HCT116 (cell line): Measurements from ENCODE around the gene SUSD3. TPM values are rescaled to one million over a fixed set of nuclear protein-coding genes. Genes with fewer than 3 reads are reported as not detected.

Experiments used
- ATAC-seq: fragments of 200-7000 bp; cut with Tn5 transposase; 2 replicates; pipeline ENCODE4 v1.9.1; 2020; ENCODE audit warnings: mild to moderate bottlenecking, moderate library complexity
- BruUV-seq: library from RNA; stranded (reverse); fragments of 400-500 nt; replicated peaks from 2 replicates; lab custom pipeline; 2021; lab: Mats Ljungman, UMichigan
- CTCF ChIA-PET: fragments of 300-600 bp; sonication (Branson Sonifier 250); formaldehyde crosslinking; loops from one replicate; lab custom pipeline; 2021; ENCODE audit warnings: antibody characterized with exemption; lab: Charles Lee
- POLR2A ChIA-PET: fragments of 300-600, 350-600 bp; sonication (Branson Sonifier 250); formaldehyde crosslinking; loops from one replicate; lab custom pipeline; 2021; ENCODE audit warnings: antibody characterized with exemption; lab: Charles Lee
- RAD21 ChIA-PET, 2 experiments: fragments of 300-600 bp; sonication (Branson Sonifier 250); formaldehyde crosslinking; loops; one replicate each; lab custom pipeline; 2023; ENCODE audit warnings: low total read pairs in 2 of 2; ENCODE audit not compliant: uncharacterized antibody in 2 of 2, unreplicated experiment in 2 of 2, low non-redundant PET in 1 of 2; lab: Charles Lee
- DNase-seq: peaks from one replicate; pipeline ENCODE4 v3.0.0-alpha.2; 2010; ENCODE audit warnings: low read depth, low spot score
- H2AFZ ChIP-seq: fragments of 200-600 bp; shearing (Covaris generic), sonication (generic); 2 replicates; pipeline ENCODE4 v1.6.1; 2017; ENCODE audit warnings: low read depth, mixed run types, mixed read lengths, antibody characterized with exemption, low read length; ENCODE audit not compliant: poor library complexity, severe bottlenecking
- H3K27ac ChIP-seq: 2 replicates; pipeline ENCODE4 v1.5.1; 2012; ENCODE audit warnings: low read depth, low read length
- H3K27me3 ChIP-seq: fragments of 200-600 bp; sonication (generic); 2 replicates; pipeline ENCODE4 v1.6.1; 2016; ENCODE audit warnings: mixed run types, low read length, mixed read lengths; ENCODE audit not compliant: insufficient read depth
- H3K36me3 ChIP-seq, 2 experiments: fragments of 200-500 bp in 1 of 2; fragments of 200-600 bp in 1 of 2; sonication (Bioruptor generic) in 1 of 2; sonication (generic) in 1 of 2; 2 replicates each; pipeline versions ENCODE4 v1.5.1 to v1.6.1; 2014 to 2016; ENCODE audit warnings: low read length in 2 of 2, inconsistent platforms in 1 of 2, mixed read lengths in 1 of 2, mixed run types in 1 of 2; ENCODE audit not compliant: insufficient read depth in 2 of 2, control insufficient read depth in 1 of 2
- H3K4me1 ChIP-seq, 2 experiments: fragments of 200-600 bp in 1 of 2; sonication (generic) in 1 of 2; 2 replicates each; pipeline versions ENCODE4 v1.5.1 to v1.6.1; 2012 to 2017; ENCODE audit warnings: low read length in 2 of 2, inconsistent platforms in 1 of 2, mild to moderate bottlenecking in 1 of 2, mixed read lengths in 1 of 2, mixed run types in 1 of 2, moderate library complexity in 1 of 2; ENCODE audit not compliant: insufficient read depth in 2 of 2, control insufficient read depth in 1 of 2
- H3K4me2 ChIP-seq: fragments of 200-600 bp; sonication (generic); 2 replicates; pipeline ENCODE4 v1.6.1; 2017; ENCODE audit warnings: mixed run types, low read length, mixed read lengths
- H3K4me3 ChIP-seq, 2 experiments: fragments of 200-600 bp in 1 of 2; sonication (generic) in 1 of 2; replicated peaks in 1 of 2; 2 replicates each; pipeline ENCODE4 v1.5.1; 2011 to 2016; ENCODE audit warnings: low read length in 2 of 2, control low read depth in 1 of 2, low read depth in 1 of 2, mild to moderate bottlenecking in 1 of 2, mixed read lengths in 1 of 2, mixed run types in 1 of 2
- H3K79me2 ChIP-seq: fragments of 200-600 bp; sonication (generic); 2 replicates; pipeline ENCODE4 v1.6.1; 2017; ENCODE audit warnings: mild to moderate bottlenecking, mixed run types, low read length, moderate library complexity, mixed read lengths; ENCODE audit not compliant: insufficient read depth
- H3K9ac ChIP-seq: fragments of 200-600 bp; sonication (generic); 2 replicates; pipeline ENCODE4 v1.6.1; 2016; ENCODE audit warnings: low read length, mixed read lengths
- H3K9me2 ChIP-seq: fragments of 200-600 bp; sonication (generic), shearing (Covaris generic); 2 replicates; pipeline ENCODE4 v1.6.1; 2017; ENCODE audit warnings: mixed run types, mild to moderate bottlenecking, moderate library complexity; ENCODE audit not compliant: insufficient read depth
- H3K9me3 ChIP-seq, 2 experiments: fragments of 200-500 bp in 1 of 2; fragments of 200-600 bp in 1 of 2; sonication (Bioruptor generic) in 1 of 2; sonication (generic) in 1 of 2; 2 replicates each; pipeline ENCODE4 v1.6.1; 2014 to 2017; ENCODE audit warnings: low read length in 2 of 2, mixed read lengths in 2 of 2, inconsistent platforms in 1 of 2, low read depth in 1 of 2, mild to moderate bottlenecking in 1 of 2, mixed run types in 1 of 2, moderate library complexity in 1 of 2; ENCODE audit not compliant: control insufficient read depth in 1 of 2, insufficient read depth in 1 of 2
- H4K20me1 ChIP-seq: fragments of 200-600 bp; sonication (generic), shearing (Covaris generic); 2 replicates; pipeline ENCODE4 v1.6.1; 2017; ENCODE audit warnings: mixed run types, mild to moderate bottlenecking, moderate library complexity; ENCODE audit not compliant: insufficient read depth
- ATF3 ChIP-seq: IDR thresholded peaks from 2 replicates; pipeline ENCODE4 v1.6.1; 2012
- EGR1 ChIP-seq: IDR thresholded peaks from 2 replicates; pipeline ENCODE4 v1.6.1; 2012; ENCODE audit warnings: low read depth
- ELF1 ChIP-seq: IDR thresholded peaks from 2 replicates; pipeline ENCODE4 v1.6.1; 2012; ENCODE audit warnings: low read depth, borderline replicate concordance
- EZH2 ChIP-seq: fragments of 200-600 bp; sonication (generic); IDR thresholded peaks from 2 replicates; pipeline ENCODE4 v1.6.1; 2017; ENCODE audit warnings: antibody characterized with exemption, mixed run types
- FOSL1 ChIP-seq: IDR thresholded peaks from 2 replicates; pipeline ENCODE4 v1.6.1; 2012; ENCODE audit warnings: low read depth
- MAX ChIP-seq: IDR thresholded peaks from 2 replicates; pipeline ENCODE4 v1.6.1; 2012
- POLR2A ChIP-seq: IDR thresholded peaks from 2 replicates; pipeline ENCODE4 v1.7.0; 2011; ENCODE audit warnings: borderline replicate concordance; ENCODE audit not compliant: insufficient read depth, insufficient read length; ENCODE audit errors: extremely low read depth
- POLR2AphosphoS5 ChIP-seq: IDR thresholded peaks from 2 replicates; pipeline ENCODE4 v1.6.1; 2011; ENCODE audit warnings: mild to moderate bottlenecking, low read depth, low read length, moderate library complexity
- RAD21 ChIP-seq: IDR thresholded peaks from 2 replicates; pipeline ENCODE4 v1.6.1; 2012; ENCODE audit warnings: low read depth, mild to moderate bottlenecking
- SIN3A ChIP-seq: IDR thresholded peaks from 2 replicates; pipeline ENCODE4 v1.6.1; 2012; ENCODE audit warnings: low read depth
- SP1 ChIP-seq: IDR thresholded peaks from 2 replicates; pipeline ENCODE4 v1.6.1; 2012; ENCODE audit warnings: low read depth
- SRF ChIP-seq: IDR thresholded peaks from 2 replicates; pipeline ENCODE4 v1.6.1; 2012; ENCODE audit warnings: low read depth
- YY1 ChIP-seq: IDR thresholded peaks from 2 replicates; pipeline ENCODE4 v1.6.1; 2011; ENCODE audit warnings: low read length, low read depth, moderate library complexity, mild to moderate bottlenecking; ENCODE audit not compliant: insufficient replicate concordance; ENCODE audit errors: extremely low read depth
- ZFX ChIP-seq: fragments of 450-650 bp; IDR thresholded peaks from 2 replicates; pipeline ENCODE4 v1.6.1; 2017
- ZNF274 ChIP-seq: fragments of 200-500 bp; sonication (Bioruptor generic); IDR thresholded peaks from 2 replicates; pipeline ENCODE4 v1.6.1; 2014; ENCODE audit warnings: mild to moderate bottlenecking, low read depth, low read length, inconsistent platforms
- intact Hi-C: fragments of 100-400 bp; cut with micrococcal nuclease; formaldehyde crosslinking; loops from 2 replicates; pipeline ENCODE4 v1.10.0; 2022
- total RNA-seq: library from RNA; stranded (reverse); gene quantifications from one replicate; pipeline ENCODE4 v1.2.1, GENCODE V29; 2021; ENCODE audit not compliant: unreplicated experiment

Gene SUSD3
- total RNA-seq, 1 experiment from 2014 or later: 11.3 TPM

GRCh38 chr9:93079371-93079770, 20.9 kb downstream of the SUSD3 start:
- H2AFZ ChIP-seq: no peak overlapping the region
- ATAC-seq: no peak
- ChIA-PET POLR2A (no interaction called here), CTCF (no interaction called here), RAD21 (no interaction called here)
- H3K9me3 ChIP-seq: no peaks in the 10 kb centered on the region
- intact Hi-C loops: no loop called here
- no peak overlapping the region for H3K27ac ChIP-seq
- H3K4me2 ChIP-seq: no peak overlapping the region
- no peak for DNase-seq
- no peak overlapping the region for H3K4me3 ChIP-seq
- no TSS peak for BruUV-seq
- H4K20me1 ChIP-seq: no peaks in the 10 kb centered on the region
- no peaks in the 10 kb centered on the region for H3K9me2 ChIP-seq
- H3K79me2 ChIP-seq: no peaks in the 10 kb centered on the region
- H3K4me1 ChIP-seq: no peaks in the 10 kb centered on the region
- TF ChIP-seq SIN3A: no peak
- no peak for TF ChIP-seq ZFX
- TF ChIP-seq SRF: no peak
- TF ChIP-seq RAD21: no peak
- TF ChIP-seq ELF1: no peak
- no peak for TF ChIP-seq ZNF274
- no peak for TF ChIP-seq FOSL1
- no peaks in the 10 kb centered on the region for H3K27me3 ChIP-seq
- no peaks in the 10 kb centered on the region; a peak in 1 of 4 replicates for H3K36me3 ChIP-seq
- H3K9ac ChIP-seq: no peak overlapping the region

GRCh38 chr9:93080406-93080805, 21.9 kb downstream of the SUSD3 start:
- no peak overlapping the region for H3K4me2 ChIP-seq
- H3K79me2 ChIP-seq: no peaks in the 10 kb centered on the region
- H3K9me3 ChIP-seq: no peaks in the 10 kb centered on the region; a peak in 1 of 4 replicates
- ChIA-PET RAD21 (no interaction called here), POLR2A (no interaction called here), CTCF (no interaction called here)
- H3K36me3 ChIP-seq: no peaks in the 10 kb centered on the region; a peak in 2 of 4 replicates
- no peaks in the 10 kb centered on the region for H3K27me3 ChIP-seq
- H3K4me3 ChIP-seq: no peak overlapping the region
- DNase-seq: no peak
- no peaks in the 10 kb centered on the region for H3K9me2 ChIP-seq
- intact Hi-C loops: no loop called here
- H3K4me1 ChIP-seq: no peaks in the 10 kb centered on the region
- no peak overlapping the region for H2AFZ ChIP-seq
- ATAC-seq: no peak
- no TSS peak for BruUV-seq
- H4K20me1 ChIP-seq: no peaks in the 10 kb centered on the region
- H3K27ac ChIP-seq: no peak overlapping the region
- TF ChIP-seq ATF3 (no peak), SRF (no peak), POLR2AphosphoS5 (no peak), YY1 (no peak), MAX (no peak), SP1 (no peak), EZH2 (no peak), POLR2A (no peak), EGR1 (no peak)
- H3K9ac ChIP-seq: no peak overlapping the region
